NT2/D1 (cell line): ENCODE results near the gene PPY.
A peak's percentile ranks its signal among the peaks of the same experiment; 100 is the strongest.
"Not testable (repeated sequence)": the region's sequence is repeated elsewhere in the genome, so short reads cannot be mapped to it uniquely, and the experiment has no call there.

Experiments used
- DNase-seq: peaks from one replicate; pipeline ENCODE4 v3.0.0-alpha.2; 2011; ENCODE audit warnings: low read depth, low spot score
- H3K27me3 ChIP-seq: 2 replicates; pipeline ENCODE4 v1.6.0; 2011; ENCODE audit warnings: mild to moderate bottlenecking; ENCODE audit not compliant: insufficient read length, insufficient read depth
- H3K36me3 ChIP-seq: 2 replicates; pipeline ENCODE4 v1.6.1; 2011; ENCODE audit warnings: mild to moderate bottlenecking, low read length, mixed read lengths; ENCODE audit not compliant: insufficient read depth, insufficient read length
- H3K4me1 ChIP-seq: 2 replicates; pipeline ENCODE4 v1.5.1; 2011; ENCODE audit not compliant: insufficient read depth, insufficient read length
- H3K4me3 ChIP-seq: 2 replicates; pipeline ENCODE4 v1.5.1; 2011; ENCODE audit warnings: low read depth; ENCODE audit not compliant: insufficient read length
- H3K9ac ChIP-seq: 2 replicates; pipeline ENCODE4 v1.6.0; 2011; ENCODE audit warnings: low read depth; ENCODE audit not compliant: insufficient read length
- H3K9me3 ChIP-seq: 2 replicates; pipeline ENCODE4 v1.5.1; 2011; ENCODE audit warnings: mild to moderate bottlenecking, low read length; ENCODE audit not compliant: insufficient read depth
- SUZ12 ChIP-seq: IDR thresholded peaks from 2 replicates; pipeline ENCODE4 v1.6.1; 2011; ENCODE audit not compliant: insufficient read length, insufficient read depth; ENCODE audit errors: extremely low read depth
- YY1 ChIP-seq: IDR thresholded peaks from 2 replicates; pipeline ENCODE4 v1.6.1; 2011; ENCODE audit not compliant: insufficient read length, insufficient read depth
- ZNF274 ChIP-seq: IDR thresholded peaks from 2 replicates; pipeline ENCODE4 v1.6.1; 2011; ENCODE audit warnings: mild to moderate bottlenecking, low read depth, low read length

Gene PPY

DNA sequence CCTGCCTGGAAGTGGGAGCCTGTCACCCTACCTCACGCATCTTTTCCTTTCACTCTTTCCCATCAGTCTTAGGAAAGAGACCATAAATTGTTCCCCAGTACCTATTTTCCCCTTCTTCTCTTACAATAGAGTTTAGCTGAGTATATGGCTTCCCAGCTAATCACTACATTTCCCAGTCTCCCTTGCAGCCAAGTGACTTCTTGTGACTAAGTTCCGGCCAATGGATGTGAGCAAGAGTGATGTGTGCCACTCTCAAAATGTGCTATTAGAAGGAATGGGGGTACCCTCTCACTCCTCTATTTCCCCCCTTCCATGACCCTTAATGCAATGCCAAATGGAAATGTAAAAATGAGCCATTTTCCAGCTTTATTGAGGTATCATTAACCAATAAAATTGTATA is 19.7 kb upstream of the PPY start:
- Histone ChIP-seq H3K9ac (no peak overlapping the region), H3K27me3 (no peaks in the 10 kb centered on the region), H3K9me3 (no peaks in the 10 kb centered on the region), H3K4me3 (no peak overlapping the region), H3K36me3 (no peaks in the 10 kb centered on the region), H3K4me1 (no peaks in the 10 kb centered on the region)
- no peak for TF ChIP-seq SUZ12
- DNase-seq, result no peak

- H3K4me3 ChIP-seq, DNase-seq, H3K27me3 ChIP-seq, H3K36me3 ChIP-seq, H3K9me3 ChIP-seq, H3K9ac ChIP-seq, H3K4me1 ChIP-seq: not testable (repeated sequence)
Measured at GRCh38 chr17:43961292-43961691, 19.0 kb upstream of the PPY start.

DNA sequence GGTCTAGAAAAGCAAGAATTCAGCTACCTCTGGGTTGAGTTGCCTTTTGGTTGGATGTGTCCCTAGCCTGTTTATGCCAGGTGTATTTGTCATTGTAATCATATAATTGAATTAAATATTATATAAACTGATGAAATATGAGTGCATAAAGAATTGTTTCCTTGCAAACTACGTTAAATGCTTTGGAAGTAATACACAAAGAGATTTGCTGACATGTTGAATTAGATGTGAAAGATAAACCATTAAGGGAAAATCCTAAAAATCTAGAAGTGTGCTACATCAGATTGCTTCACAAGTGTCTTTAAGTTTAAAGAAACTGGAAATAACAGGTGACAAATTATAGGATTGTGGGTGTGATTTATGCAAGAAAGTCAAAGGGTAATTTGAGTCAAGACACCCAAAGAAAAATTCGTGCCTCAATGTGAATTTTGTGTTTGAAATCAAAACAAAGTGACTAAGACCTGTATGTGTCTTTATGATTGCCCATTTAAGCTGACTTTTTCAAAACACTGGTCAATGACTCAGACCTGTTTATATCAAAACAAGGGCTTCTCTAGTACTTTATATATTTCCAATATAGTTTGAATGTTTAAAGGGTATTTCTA is 16.6 kb upstream of the PPY start:
- no peak overlapping the region for H3K4me3 ChIP-seq
- TF ChIP-seq YY1, result no peak
- no peak for TF ChIP-seq ZNF274
- no peak for TF ChIP-seq SUZ12
- DNase-seq, result no peak
- H3K9me3 ChIP-seq, result no peaks in the 10 kb centered on the region
- no peaks in the 10 kb centered on the region for H3K27me3 ChIP-seq
- no peaks in the 10 kb centered on the region for H3K4me1 ChIP-seq
- H3K9ac ChIP-seq, result no peak overlapping the region
- H3K36me3 ChIP-seq, result no peaks in the 10 kb centered on the region

DNA sequence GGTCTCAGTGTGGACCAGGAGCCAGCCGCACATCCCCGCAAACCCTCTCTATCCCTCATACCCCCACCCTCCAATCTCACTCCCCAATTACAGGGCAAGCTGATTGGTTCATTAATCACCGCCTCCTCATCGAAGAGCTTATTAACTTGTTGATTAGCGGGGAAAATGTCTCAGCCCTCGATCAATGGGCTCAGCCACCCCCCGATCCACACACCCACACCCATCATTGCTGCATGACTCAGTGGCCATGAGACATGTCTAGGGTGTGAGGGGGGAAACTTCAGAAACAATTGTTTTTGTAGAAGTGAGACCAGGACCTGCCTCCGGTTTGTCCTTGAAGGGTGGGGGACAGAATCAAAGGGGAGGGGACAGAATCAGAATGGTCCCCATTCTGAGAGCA is 13.9 kb upstream of the PPY start:
- Histone ChIP-seq H3K36me3 (no peaks in the 10 kb centered on the region), H3K4me1 (peaks cover 7% of the 10 kb centered on the region), H3K27me3 (no peaks in the 10 kb centered on the region), H3K4me3 (no peak overlapping the region), H3K9ac (no peak overlapping the region), H3K9me3 (no peaks in the 10 kb centered on the region)
- DNase-seq, result no peak
- TF ChIP-seq ZNF274 (no peak), YY1 (no peak), SUZ12 (no peak)

DNA sequence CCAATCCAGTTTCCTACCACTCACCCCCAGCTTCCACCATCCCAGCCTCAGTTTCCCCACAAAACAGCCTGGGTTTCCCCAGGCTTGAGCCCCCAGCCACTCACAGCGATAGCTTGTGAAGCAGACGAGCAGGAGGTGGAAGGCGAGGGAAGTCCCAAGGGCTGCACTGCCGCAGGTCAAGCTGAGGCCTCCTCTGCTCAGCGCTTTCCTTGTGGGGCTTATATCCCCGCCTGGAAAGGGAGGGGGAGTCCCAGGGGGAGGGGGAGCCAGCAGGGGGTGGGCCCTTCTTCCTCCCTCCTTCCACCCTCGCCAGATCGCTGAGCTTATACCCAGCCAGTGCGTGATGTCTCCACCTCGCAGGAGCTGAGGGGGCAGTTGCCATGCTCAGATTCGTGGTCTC is 11.5 kb upstream of the PPY start, which contains the start of gene PYY:
PYY (minus strand) TSS at position 195 of the 400 bp plus-strand sequence. CDS start 457 bp downstream, outside the sequence.
- peaks cover 7% of the 10 kb centered on the region for H3K4me1 ChIP-seq
- no peak for DNase-seq
- peak within 1 kb of the TSS; percentile 96 for H3K9ac ChIP-seq
- no peaks in the 10 kb centered on the region for H3K36me3 ChIP-seq
- no peaks in the 10 kb centered on the region for H3K27me3 ChIP-seq
- H3K4me3 ChIP-seq, result peak within 1 kb of the TSS; percentile 68
- TF ChIP-seq YY1 (no peak), SUZ12 (no peak), ZNF274 (no peak)
- no peaks in the 10 kb centered on the region for H3K9me3 ChIP-seq

GRCh38 chr17:43952724-43953666 is 10.7 kb upstream of the PPY start:
- no peaks in the 10 kb centered on the region for H3K36me3 ChIP-seq
- peak overlapping the region; percentile 68 for H3K4me3 ChIP-seq
- TF ChIP-seq YY1 (no peak), ZNF274 (no peak), SUZ12 (no peak)
- peaks cover 7% of the 10 kb centered on the region for H3K4me1 ChIP-seq
- peak; percentile 74 for DNase-seq
- H3K27me3 ChIP-seq, result no peaks in the 10 kb centered on the region
- H3K9ac ChIP-seq, result peak overlapping the region; percentile 96
- H3K9me3 ChIP-seq, result no peaks in the 10 kb centered on the region

DNA sequence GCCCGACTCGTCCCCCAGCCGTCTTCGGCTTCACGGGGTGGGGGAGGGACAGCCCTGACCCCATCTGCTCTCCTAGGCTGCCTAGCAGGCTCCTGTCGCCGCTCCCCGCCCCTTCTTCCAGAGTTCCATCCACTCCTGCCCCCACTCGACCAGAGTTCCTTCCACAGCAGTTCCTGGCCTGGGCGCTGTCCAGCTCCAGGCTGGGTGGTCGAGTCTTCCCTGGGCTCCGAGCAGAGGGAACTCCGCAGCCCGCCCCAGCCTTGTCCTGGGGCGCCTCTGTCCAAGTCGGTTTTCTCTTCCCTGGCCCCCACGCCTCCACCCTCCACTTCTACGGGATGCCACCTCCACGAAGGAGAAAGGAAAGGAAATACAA is 10.1 kb upstream of the PPY start:
- Histone ChIP-seq H3K36me3 (no peaks in the 10 kb centered on the region), H3K9ac (peak overlapping the region; percentile 96), H3K9me3 (no peaks in the 10 kb centered on the region), H3K27me3 (no peaks in the 10 kb centered on the region), H3K4me3 (peak overlapping the region; percentile 68), H3K4me1 (peaks cover 7% of the 10 kb centered on the region)
- TF ChIP-seq ZNF274 (no peak), YY1 (no peak), SUZ12 (no peak)
- DNase-seq, result no peak
